HepG2 (cell line): ENCODE measurements around the gene KAT2A. TPM values are rescaled to one million over a fixed set of nuclear protein-coding genes. Genes with fewer than 3 reads are reported as not detected.

Experiments
- ATAC-seq: fragments of 200-7000 bp; cut with Tn5 transposase; 3 replicates; pipeline ENCODE4 v1.9.1; 2020; ENCODE audit warnings: mild to moderate bottlenecking, moderate library complexity
- BruUV-seq: library from RNA; stranded (reverse); fragments of 400-500 nt; replicated peaks from 2 replicates; lab custom pipeline; 2021; lab: Mats Ljungman, UMichigan
- CTCF ChIA-PET: fragments of 300-600 bp; formaldehyde crosslinking; extraction: SDS; loops from one replicate; lab custom pipeline; 2021; ENCODE audit warnings: low total read pairs, inconsistent platforms, low intra/inter-chr PET ratio; lab: Yijun Ruan, JAX
- POLR2A ChIA-PET: fragments of 350-600 bp; sonication (Branson Sonifier 250); formaldehyde crosslinking; loops from one replicate; lab custom pipeline; 2020; ENCODE audit warnings: antibody characterized with exemption, inconsistent platforms; lab: Yijun Ruan, JAX
- DNase-seq: peaks from one replicate; pipeline ENCODE4 v3.0.0-alpha.2; 2015; ENCODE audit warnings: low spot score
- FAIRE-seq: peaks from 3 replicates; lab custom pipeline; 2011; peaks lifted over from hg19 to GRCh38; lab: Jason Lieb, UNC
- H2AFZ ChIP-seq: one replicate; pipeline ENCODE4 v1.6.1; 2011; ENCODE audit warnings: low read length, inconsistent platforms
- H3K27ac ChIP-seq: fragments of 300-600 bp; 3 replicates; pipeline ENCODE4 v1.8.0; 2011; ENCODE audit warnings: mixed run types, mild to moderate bottlenecking, mixed read lengths, low read length, inconsistent platforms; ENCODE audit not compliant: insufficient read depth; ENCODE audit errors: extremely low read length
- H3K27me3 ChIP-seq, 2 experiments: fragments of 200-600 bp in 1 of 2; 2 replicates in 1 of 2; 3 replicates in 1 of 2; pipeline versions ENCODE4 v1.6.0 to v1.8.0; 2011; ENCODE audit warnings: low read length in 2 of 2, mild to moderate bottlenecking in 2 of 2, moderate library complexity in 2 of 2, inconsistent platforms in 1 of 2; ENCODE audit not compliant: insufficient read depth in 2 of 2, control insufficient read depth in 1 of 2
- H3K36me3 ChIP-seq, 2 experiments: fragments of 200-600 bp in 1 of 2; replicated peaks in 1 of 2; 2 replicates in 1 of 2; 3 replicates in 1 of 2; pipeline versions ENCODE4 v1.5.1 to v1.8.0; 2011; ENCODE audit warnings: low read length in 2 of 2, inconsistent platforms in 1 of 2; ENCODE audit not compliant: insufficient read depth in 2 of 2, control insufficient read depth in 1 of 2
- H3K4me1 ChIP-seq: 2 replicates; pipeline ENCODE4 v1.5.1; 2012; ENCODE audit warnings: low read length, inconsistent platforms; ENCODE audit not compliant: insufficient read depth
- H3K4me2 ChIP-seq: 2 replicates; pipeline ENCODE4 v1.6.0; 2011; ENCODE audit warnings: low read depth, low read length, inconsistent platforms
- H3K4me3 ChIP-seq, 3 experiments: fragments of 200-600 bp in 1 of 3; sonication (generic), shearing (Covaris generic) in 1 of 3; replicated peaks in 1 of 3; 2 replicates each; pipeline ENCODE4 v1.5.1; 2011 to 2016; ENCODE audit warnings: low read length in 3 of 3, inconsistent platforms in 2 of 3, low read depth in 2 of 3, mild to moderate bottlenecking in 2 of 3, control low read depth in 1 of 3, mixed read lengths in 1 of 3; ENCODE audit not compliant: insufficient read depth in 1 of 3
- H3K79me2 ChIP-seq: one replicate; pipeline ENCODE4 v1.6.1; 2011; ENCODE audit warnings: low read length, inconsistent platforms; ENCODE audit not compliant: insufficient read depth
- H3K9ac ChIP-seq: 2 replicates; pipeline ENCODE4 v1.6.0; 2011; ENCODE audit warnings: mild to moderate bottlenecking, low read depth, low read length, inconsistent platforms; ENCODE audit not compliant: insufficient read depth
- H3K9me3 ChIP-seq: 2 replicates; pipeline ENCODE4 v1.5.1; 2012; ENCODE audit warnings: mild to moderate bottlenecking, low read length
- H4K20me1 ChIP-seq: 2 replicates; pipeline ENCODE4 v1.6.0; 2011; ENCODE audit warnings: inconsistent platforms, mild to moderate bottlenecking, low read length, moderate library complexity; ENCODE audit not compliant: insufficient read depth
- ADNP ChIP-seq: sonication (generic); formaldehyde crosslinking; IDR thresholded peaks from 2 replicates; pipeline ENCODE4 v1.4.0; 2020; ENCODE audit warnings: missing genetic modification reagents
- HMGXB4 ChIP-seq, 2 experiments: sonication (generic) in 1 of 2; formaldehyde crosslinking in 1 of 2; IDR thresholded peaks; 2 replicates each; pipeline versions ENCODE4 v1.4.0 to v1.6.1; 2018 to 2020; ENCODE audit warnings: missing genetic modification reagents in 2 of 2, borderline replicate concordance in 1 of 2, low read depth in 1 of 2, mild to moderate bottlenecking in 1 of 2, missing biosample characterization in 1 of 2
- HNRNPL ChIP-seq: fragments of 200-400 bp; formaldehyde crosslinking; IDR thresholded peaks from 2 replicates; pipeline ENCODE4 v1.6.1; 2017; ENCODE audit warnings: mild to moderate bottlenecking, low read depth, low read length
- NRL ChIP-seq: sonication (generic); formaldehyde crosslinking; IDR thresholded peaks from 2 replicates; pipeline ENCODE4 v1.5.0; 2020; ENCODE audit warnings: missing genetic modification reagents, mild to moderate bottlenecking, moderate library complexity, borderline replicate concordance
- RXRA ChIP-seq: sonication (generic); formaldehyde crosslinking; IDR thresholded peaks from 2 replicates; pipeline ENCODE4 v1.5.1; 2020; ENCODE audit warnings: missing genetic modification reagents
- SALL1 ChIP-seq: sonication (generic); formaldehyde crosslinking; IDR thresholded peaks from 2 replicates; pipeline ENCODE4 v1.8.0; 2022; ENCODE audit warnings: mild to moderate bottlenecking, missing genetic modification reagents
- SP1 ChIP-seq, 2 experiments: fragments of 450-650 bp in 1 of 2; sonication (generic) in 1 of 2; formaldehyde crosslinking in 1 of 2; IDR thresholded peaks; 2 replicates each; pipeline versions ENCODE4 v1.4.0 to v1.6.1; 2016 to 2020; ENCODE audit warnings: missing genetic modification reagents in 1 of 2
- STAG1 ChIP-seq: sonication (generic); formaldehyde crosslinking; IDR thresholded peaks from 2 replicates; pipeline ENCODE4 v1.4.0; 2020; ENCODE audit warnings: missing genetic modification reagents
- ZBTB3 ChIP-seq: sonication (generic); formaldehyde crosslinking; IDR thresholded peaks from 2 replicates; pipeline ENCODE4 v1.4.0; 2020; ENCODE audit warnings: low read depth, mild to moderate bottlenecking, moderate library complexity, missing genetic modification reagents, borderline replicate concordance
- ZFX ChIP-seq: sonication (generic); formaldehyde crosslinking; IDR thresholded peaks from 2 replicates; pipeline ENCODE4 v1.4.0; 2020; ENCODE audit warnings: mild to moderate bottlenecking, low read depth, missing genetic modification reagents, moderate library complexity
- ZMYM2 ChIP-seq: sonication (generic); formaldehyde crosslinking; IDR thresholded peaks from 2 replicates; pipeline ENCODE4 v1.8.0; 2022; ENCODE audit warnings: mild to moderate bottlenecking, missing genetic modification reagents
- ZNF33A ChIP-seq: sonication (generic); formaldehyde crosslinking; IDR thresholded peaks from 2 replicates; pipeline ENCODE4 v1.5.1; 2020; ENCODE audit warnings: missing genetic modification reagents, mild to moderate bottlenecking, moderate library complexity, borderline replicate concordance
- ZNF33B ChIP-seq: sonication (generic); formaldehyde crosslinking; IDR thresholded peaks from 2 replicates; pipeline ENCODE4 v1.5.1; 2020; ENCODE audit warnings: mild to moderate bottlenecking, missing genetic modification reagents
- ZNF34 ChIP-seq: sonication (generic); formaldehyde crosslinking; IDR thresholded peaks from 2 replicates; pipeline ENCODE4 v1.4.0; 2020; ENCODE audit warnings: mild to moderate bottlenecking, missing genetic modification reagents, borderline replicate concordance
- ZNF362 ChIP-seq: sonication (generic); formaldehyde crosslinking; IDR thresholded peaks from 2 replicates; pipeline ENCODE4 v1.4.0; 2020; ENCODE audit warnings: missing genetic modification reagents, mild to moderate bottlenecking, borderline replicate concordance
- ZNF687 ChIP-seq: sonication (generic); formaldehyde crosslinking; IDR thresholded peaks from 2 replicates; pipeline ENCODE4 v1.5.1; 2020; ENCODE audit warnings: mild to moderate bottlenecking, missing genetic modification reagents, moderate library complexity
- ZNF780A ChIP-seq: sonication (generic); formaldehyde crosslinking; IDR thresholded peaks from 2 replicates; pipeline ENCODE4 v1.8.0; 2022; ENCODE audit warnings: mild to moderate bottlenecking, missing genetic modification reagents, moderate library complexity
- WGBS: methylation state at CpG from one replicate; pipeline ENCODE4 v1.1.6; 2017; ENCODE audit warnings: low lambda C conversion rate; 5-methylcytosine and 5-hydroxymethylcytosine counted together
- in situ Hi-C: cut with HindIII; loops from 2 replicates; pipeline ENCODE4 v1.10.0; 2017; ENCODE audit warnings: low pct_unique_long_range_greater_than_20kb; ENCODE audit not compliant: extremely low pct_ligation_motif_present
- intact Hi-C: fragments of 100-400 bp; cut with micrococcal nuclease; formaldehyde crosslinking; loops from one replicate; pipeline ENCODE4 v1.10.0; 2022; ENCODE audit not compliant: unreplicated experiment
- polyA plus RNA-seq, 8 experiments: library from polyadenylated mRNA; depleted of rRNA in 3 of 8; stranded (reverse) in 7 of 8; unstranded in 1 of 8; fragments of >200 nt; fragmentation: Illumina TruSeq in 4 of 8; extraction: Trizol in 4 of 8; gene quantifications; 2 replicates each; pipeline versions ENCODE4 v1.2.1 to v1.2.3, GENCODE V29; 2011 to 2016; ENCODE audit warnings: low read depth in 4 of 8, missing spikeins in 1 of 8, mixed read lengths in 1 of 8; ENCODE audit not compliant: insufficient read depth in 1 of 8
- total RNA-seq, 5 experiments: library from RNA; depleted of rRNA; stranded (reverse); fragments of >200 nt; fragmentation: Illumina TruSeq; extraction: Trizol; gene quantifications; 2 replicates each; pipeline ENCODE4 v1.2.3, GENCODE V29; 2016; ENCODE audit warnings: low read depth in 1 of 5

KAT2A gene
- total and polyA plus RNA-seq, 2 of the 13 experiments (the other 11 are each of a cell fraction or from before 2014, with no cell fraction given): 29.1 to 90.4 TPM

GRCh38 chr17:42163113-42163512 is 41.9 kb upstream of the KAT2A start:
- Histone ChIP-seq H3K4me1 (peaks cover 54% of the 10 kb centered on the region), H3K4me2 (peak overlapping the region; percentile 41), H3K79me2 (no peaks in the 10 kb centered on the region), H3K36me3 (no peaks in the 10 kb centered on the region), H3K4me3 (peak overlapping the region in 1 of 3 experiments; percentile 41; a peak in 1 of 6 replicates), H2AFZ (no peak overlapping the region), H3K9ac (no peak overlapping the region), H3K27me3 (peaks cover 2 to 5% of the 10 kb centered on the region in 2 experiments; a peak in 2 of 5 replicates), H4K20me1 (no peaks in the 10 kb centered on the region), H3K9me3 (no peaks in the 10 kb centered on the region), H3K27ac (no peak overlapping the region)
- intact Hi-C loops (no loop called here), in situ Hi-C loops (no loop called here)
- DNase-seq (peak; percentile 49), FAIRE-seq (no peak), ATAC-seq (peak; percentile 44)
- no TSS peak for BruUV-seq
- ChIA-PET POLR2A (interaction anchor here (2.2 kb wide), 1 partner anchor 9 kb away, joined by 8 read pairs; no protein-coding TSS in a partner anchor), CTCF (no interaction called here)
- 30% methylated on average over 8 of the region's 8 CpGs for WGBS
- TF ChIP-seq ADNP (CRISPR knock-in tag): 0 out of 2 replicates have a peak, but pooled peaks have one; percentile 25
- TF ChIP-seq STAG1 (CRISPR knock-in tag): peak; percentile 43; the same call in 1 of the 2 replicates
- 0 out of 4 replicates have a peak, but pooled peaks of 1 of the 2 experiments have one; percentile 27 for TF ChIP-seq HMGXB4 (CRISPR knock-in tag; IDR thresholded peaks at IDR 0.05; ENCODE audit: borderline replicate concordance in 1 of 2, low read depth in 1 of 2)
- TF ChIP-seq ZMYM2 (CRISPR knock-in tag): no peak
- 0 out of 2 replicates have a peak, but pooled peaks have one; percentile 21 for TF ChIP-seq RXRA (CRISPR knock-in tag)
- TF ChIP-seq SALL1 (CRISPR knock-in tag): 0 out of 2 replicates have a peak, but pooled peaks have one; percentile 24
- TF ChIP-seq ZNF362 (CRISPR knock-in tag): 0 out of 2 replicates have a peak, but pooled peaks have one; percentile 24
- TF ChIP-seq ZNF33A (CRISPR knock-in tag): no peak
- no peak for TF ChIP-seq ZBTB3
- TF ChIP-seq ZNF34 (CRISPR knock-in tag): no peak
- no peak for TF ChIP-seq ZNF33B
- peak; percentile 52; the same call in 1 of the 2 replicates for TF ChIP-seq ZFX
- peak; percentile 70; the same call in 1 of the 2 replicates for TF ChIP-seq NRL (CRISPR knock-in tag)
- TF ChIP-seq ZNF780A (CRISPR knock-in tag): no peak
- TF ChIP-seq HNRNPL: peak; percentile 77; the same call in 1 of the 2 replicates
- TF ChIP-seq ZNF687: no peak
- TF ChIP-seq SP1 (IDR thresholded peaks at IDR 0.05): no peak
- no peak for TF ChIP-seq SP1 (CRISPR knock-in tag; IDR thresholded peaks at IDR 0.05)
